IMR-90 (cell line): ENCODE data around the gene UXS1. TPM values are rescaled to one million over a fixed set of nuclear protein-coding genes. Genes with fewer than 3 reads are reported as not detected.
A peak's percentile ranks its signal among the peaks of the same experiment; 100 is the strongest.

Experiments
- ATAC-seq: fragments of 200-7000 bp; cut with Tn5 transposase; 2 replicates; pipeline ENCODE4 v1.9.1; 2020; ENCODE audit warnings: low read depth, mild to moderate bottlenecking, moderate library complexity
- BruUV-seq: library from RNA; stranded (reverse); fragments of 400-500 nt; replicated peaks from 2 replicates; lab custom pipeline; 2021; lab: Mats Ljungman, UMichigan
- CTCF ChIA-PET: fragments of 300-600 bp; formaldehyde crosslinking; extraction: SDS; loops from one replicate; lab custom pipeline; 2021; ENCODE audit warnings: antibody characterized with exemption; lab: Yijun Ruan, JAX
- POLR2A ChIA-PET: fragments of 300-600 bp; sonication (Branson Sonifier 250); formaldehyde crosslinking; loops from one replicate; lab custom pipeline; 2022; ENCODE audit warnings: antibody characterized with exemption; ENCODE audit not compliant: unreplicated experiment; lab: Charles Lee
- DNase-seq: peaks from one replicate; pipeline ENCODE4 v3.0.0; 2013
- H2AFZ ChIP-seq: replicated peaks from 2 replicates; pipeline ENCODE3; 2013; ENCODE audit warnings: low read length, mild to moderate bottlenecking; ENCODE audit not compliant: poor library complexity
- H2AK5ac ChIP-seq: 2 replicates; pipeline ENCODE4 v1.6.1; 2013; ENCODE audit warnings: low read depth, low read length, inconsistent platforms
- H2AK9ac ChIP-seq: replicated peaks from 2 replicates; pipeline ENCODE3; 2013; ENCODE audit warnings: mild to moderate bottlenecking, low read depth, low read length, moderate library complexity; ENCODE audit not compliant: poor library complexity
- H2BK120ac ChIP-seq: 2 replicates; pipeline ENCODE4 v1.6.1; 2013; ENCODE audit warnings: low read depth, low read length, inconsistent platforms
- H2BK15ac ChIP-seq: 3 replicates; pipeline ENCODE4 v1.6.1; 2013; ENCODE audit warnings: low read depth, low read length, inconsistent platforms
- H2BK20ac ChIP-seq: 2 replicates; pipeline ENCODE4 v1.6.1; 2013; ENCODE audit warnings: low read depth, mild to moderate bottlenecking, inconsistent platforms, low read length, moderate library complexity
- H2BK5ac ChIP-seq: 2 replicates; pipeline ENCODE4 v1.6.1; 2013; ENCODE audit warnings: mild to moderate bottlenecking, low read depth, low read length, inconsistent platforms; ENCODE audit not compliant: poor library complexity, severe bottlenecking
- H3K14ac ChIP-seq: replicated peaks from 2 replicates; pipeline ENCODE4 v1.6.1; 2013; ENCODE audit warnings: low read depth, low read length, inconsistent platforms
- H3K18ac ChIP-seq: 2 replicates; pipeline ENCODE4 v1.6.1; 2013; ENCODE audit warnings: low read depth, low read length, control low read depth
- H3K23ac ChIP-seq: 2 replicates; pipeline ENCODE4 v1.6.1; 2013; ENCODE audit warnings: low read depth, low read length, inconsistent platforms
- H3K27ac ChIP-seq: 2 replicates; pipeline ENCODE4 v1.5.1; 2013; ENCODE audit warnings: mild to moderate bottlenecking, control low read depth, low read length; ENCODE audit not compliant: insufficient read depth
- H3K27me3 ChIP-seq: 2 replicates; pipeline ENCODE4 v1.6.1; 2013; ENCODE audit warnings: low read length; ENCODE audit not compliant: control insufficient read depth, insufficient read depth
- H3K36me3 ChIP-seq: 2 replicates; pipeline ENCODE4 v1.6.1; 2013; ENCODE audit warnings: low read length, mixed read lengths; ENCODE audit not compliant: control insufficient read depth, insufficient read depth
- H3K4ac ChIP-seq: 2 replicates; pipeline ENCODE4 v1.6.1; 2013; ENCODE audit warnings: low read depth, low read length, inconsistent platforms
- H3K4me1 ChIP-seq: 2 replicates; pipeline ENCODE4 v1.6.1; 2013; ENCODE audit warnings: low read length, mixed read lengths; ENCODE audit not compliant: control insufficient read depth, insufficient read depth
- H3K4me2 ChIP-seq: 2 replicates; pipeline ENCODE4 v1.6.1; 2013; ENCODE audit warnings: low read depth, mild to moderate bottlenecking, control low read depth, low read length, moderate library complexity
- H3K4me3 ChIP-seq: 2 replicates; pipeline ENCODE4 v1.5.1; 2013; ENCODE audit warnings: low read depth, mild to moderate bottlenecking, control low read depth, low read length, moderate library complexity; ENCODE audit not compliant: insufficient read depth
- H3K56ac ChIP-seq: 2 replicates; pipeline ENCODE4 v1.6.1; 2013; ENCODE audit warnings: low read length, inconsistent platforms; ENCODE audit not compliant: insufficient read depth; ENCODE audit errors: extremely low read depth
- H3K79me1 ChIP-seq, 2 experiments: 2 replicates each; pipeline ENCODE4 v1.6.1; 2013; ENCODE audit warnings: low read length in 2 of 2, inconsistent platforms in 1 of 2, low read depth in 1 of 2
- H3K9ac ChIP-seq: 2 replicates; pipeline ENCODE4 v1.6.1; 2013; ENCODE audit warnings: low read depth, low read length, control low read depth
- H3K9me1 ChIP-seq: 2 replicates; pipeline ENCODE4 v1.6.1; 2013; ENCODE audit warnings: low read length, inconsistent platforms; ENCODE audit not compliant: insufficient read depth
- H3K9me3 ChIP-seq: 2 replicates; pipeline ENCODE4 v1.6.1; 2013; ENCODE audit warnings: low read length; ENCODE audit not compliant: control insufficient read depth, insufficient read depth
- H4K20me1 ChIP-seq: 2 replicates; pipeline ENCODE4 v1.6.1; 2013; ENCODE audit warnings: low read length, inconsistent platforms; ENCODE audit not compliant: insufficient read depth
- H4K5ac ChIP-seq: 2 replicates; pipeline ENCODE4 v1.6.1; 2013; ENCODE audit warnings: mild to moderate bottlenecking, low read depth, low read length, control low read depth
- H4K8ac ChIP-seq, 2 experiments: 2 replicates each; pipeline ENCODE4 v1.6.1; 2013; ENCODE audit warnings: low read depth in 2 of 2, low read length in 2 of 2, control low read depth in 1 of 2, inconsistent platforms in 1 of 2
- H4K91ac ChIP-seq: 2 replicates; pipeline ENCODE4 v1.6.1; 2013; ENCODE audit warnings: low read depth, low read length, inconsistent platforms; ENCODE audit not compliant: insufficient read depth
- CTCF ChIP-seq: conservative IDR thresholded peaks from 2 replicates; pipeline ENCODE4 v1.5.1; 2012; ENCODE audit warnings: mild to moderate bottlenecking, low read depth, low read length, improper control_type of control experiment
- FOS ChIP-seq: fragments of 150-350 bp; IDR thresholded peaks from 2 replicates; pipeline ENCODE4 v1.6.1; 2016; ENCODE audit warnings: low read depth, low read length
- MAFK ChIP-seq: IDR thresholded peaks from 2 replicates; pipeline ENCODE4 v1.6.1; 2012; ENCODE audit warnings: low read depth, low read length, improper control_type of control experiment
- MXI1 ChIP-seq: IDR thresholded peaks from 2 replicates; pipeline ENCODE4 v1.6.1; 2012; ENCODE audit warnings: low read depth, mild to moderate bottlenecking, low read length, moderate library complexity, borderline replicate concordance
- NFE2L2 ChIP-seq: fragments of 150-350 bp; IDR thresholded peaks from 2 replicates; pipeline ENCODE4 v1.6.1; 2016; ENCODE audit warnings: low read depth, mild to moderate bottlenecking, low read length
- RCOR1 ChIP-seq: IDR thresholded peaks from 2 replicates; pipeline ENCODE4 v1.6.1; 2012; ENCODE audit warnings: mild to moderate bottlenecking, low read length, improper control_type of control experiment; ENCODE audit not compliant: insufficient replicate concordance
- WGBS, 2 experiments: methylation state at CpG; one replicate each; pipeline versions ENCODE4 v1.1.5 to v1.1.7; 2013; ENCODE audit warnings: missing lambda C conversion rate in 2 of 2; ENCODE audit not compliant: insufficient read length in 1 of 2; ENCODE audit errors: extremely low coverage in 2 of 2; 5-methylcytosine and 5-hydroxymethylcytosine counted together
- dilution Hi-C: fragments of 300-500 bp; cut with HindIII; formaldehyde crosslinking; loops from one replicate; pipeline ENCODE4 v1.14.3; 2018; ENCODE audit warnings: low sequenced_read_pairs; ENCODE audit not compliant: unreplicated experiment
- in situ Hi-C: fragments of 300-500 bp; cut with MboI; formaldehyde crosslinking; loops from 3 replicates; pipeline ENCODE4 v1.14.3; 2019; ENCODE audit warnings: low sequenced_read_pairs, inconsistent platforms, mixed read lengths
- intact Hi-C: fragments of 100-400 bp; cut with micrococcal nuclease; formaldehyde crosslinking; loops from 2 replicates; pipeline ENCODE4 v1.10.0; 2022
- polyA plus RNA-seq, 3 experiments: library from polyadenylated mRNA; depleted of rRNA; stranded (reverse); fragments of >200 nt; gene quantifications; 2 replicates each; pipeline ENCODE4 v1.2.3, GENCODE V29; 2012; ENCODE audit warnings: low replicate concordance in 1 of 3
- total RNA-seq: library from RNA; depleted of rRNA; stranded (reverse); fragments of >200 nt; gene quantifications from 2 replicates; pipeline ENCODE4 v1.2.3, GENCODE V29; 2012

The UXS1 gene
- total and polyA plus RNA-seq, 2 of the 4 experiments (the other 2 are of a cell fraction): 33.7 to 54.3 TPM

- Histone ChIP-seq H4K91ac (peak overlapping the region; percentile 16; the same call in 1 of the 2 replicates), H3K4ac (peak overlapping the region; percentile 54; the same call in 1 of the 2 replicates), H3K4me2 (no peak overlapping the region), H3K56ac (no peak overlapping the region), H3K14ac (0 out of 2 replicates have a peak overlapping the region, but pooled peaks have one; percentile 45), H2BK5ac (no peak overlapping the region), H2AFZ (peak overlapping the region; percentile 36), H3K27ac (no peak overlapping the region), H3K36me3 (peaks cover 16% of the 10 kb centered on the region), H3K9me3 (no peaks in the 10 kb centered on the region), H3K4me1 (no peaks in the 10 kb centered on the region), H3K4me3 (no peak overlapping the region), H3K9me1 (peaks cover 17% of the 10 kb centered on the region), H4K8ac (no peak overlapping the region; a peak in 1 of 4 replicates), H2BK20ac (peak overlapping the region; percentile 77; the same call in 1 of the 2 replicates), H3K79me1 (peaks cover 0 to 12% of the 10 kb centered on the region in 2 experiments; a peak in 2 of 4 replicates), H3K18ac (no peak overlapping the region), H2BK120ac (peak overlapping the region; percentile 74; the same call in 1 of the 2 replicates), H3K27me3 (no peaks in the 10 kb centered on the region), H4K5ac (no peak overlapping the region), H4K20me1 (peaks cover 15% of the 10 kb centered on the region; the same call in 1 of the 2 replicates), H2AK9ac (peak overlapping the region; percentile 33), H3K23ac (0 out of 2 replicates have a peak overlapping the region, but pooled peaks have one; percentile 2), H3K9ac (no peak overlapping the region), H2AK5ac (no peak overlapping the region; the same call in 1 of the 2 replicates), H2BK15ac (peak overlapping the region; percentile 44; the same call in 1 of the 3 replicates)
- in situ Hi-C loops: no loop called here
- ATAC-seq (peak; percentile 88), DNase-seq (peak; percentile 77)
- BruUV-seq: no TSS peak
- CTCF ChIA-PET: interaction anchor here (0.5 to 1.7 kb wide), 2 partner anchors 10 to 221 kb away, joined by 3 to 4 read pairs; no protein-coding TSS in a partner anchor
- no peak for TF ChIP-seq RCOR1
- TF ChIP-seq NFE2L2: peak; percentile 76
- no peak for TF ChIP-seq CTCF
- 0 out of 2 replicates have a peak, but pooled peaks have one; percentile 27 for TF ChIP-seq MAFK
- no peak for TF ChIP-seq MXI1
- peak; percentile 37; the same call in 1 of the 2 replicates for TF ChIP-seq FOS
- POLR2A ChIA-PET: no interaction called here
- intact Hi-C loops: no loop called here
- WGBS, 2 experiments: no CpG with 5 or more reads among the region's 2 CpGs
- dilution Hi-C loops: no loop called here
These were observed 78.9 kb downstream of the UXS1 start for GRCh38 chr2:106115250-106115649.
